HepG2 (cell line): ENCODE measurements around the gene KLF16. TPM values are rescaled to one million over a fixed set of nuclear protein-coding genes. Genes with fewer than 3 reads are reported as not detected.

Source experiments
- CC2D1A ChIP-seq: sonication (generic); formaldehyde crosslinking; IDR thresholded peaks from 2 replicates; pipeline ENCODE4 v1.8.1; 2023; ENCODE audit warnings: mild to moderate bottlenecking, missing genetic modification reagents
- FOXC1 ChIP-seq: sonication (generic); formaldehyde crosslinking; IDR thresholded peaks from 2 replicates; pipeline ENCODE4 v1.8.0; 2022; ENCODE audit warnings: mild to moderate bottlenecking, missing genetic modification reagents, borderline replicate concordance
- HMG20B ChIP-seq: conservative IDR thresholded peaks from 2 replicates; pipeline ENCODE4 v1.6.1; 2016; ENCODE audit warnings: missing genetic modification reagents, missing compliant biosample characterization
- KAT8 ChIP-seq: IDR thresholded peaks from 2 replicates; pipeline ENCODE4 v1.6.1; 2016; ENCODE audit warnings: missing genetic modification reagents, missing compliant biosample characterization
- MAZ ChIP-seq, 2 experiments: sonication (generic) in 1 of 2; formaldehyde crosslinking in 1 of 2; IDR thresholded peaks; 2 replicates each; pipeline versions ENCODE4 v1.5.0 to v1.6.1; 2012 to 2020; ENCODE audit warnings: low read depth in 2 of 2, mild to moderate bottlenecking in 2 of 2, borderline replicate concordance in 1 of 2, improper control_type of control experiment in 1 of 2, low read length in 1 of 2, missing genetic modification reagents in 1 of 2, moderate library complexity in 1 of 2
- MIXL1 ChIP-seq: IDR thresholded peaks from 2 replicates; pipeline ENCODE4 v1.6.1; 2016
- MYNN ChIP-seq: sonication (generic); formaldehyde crosslinking; IDR thresholded peaks from 2 replicates; pipeline ENCODE4 v1.4.0; 2020; ENCODE audit warnings: mild to moderate bottlenecking, low read depth, missing genetic modification reagents
- PHF8 ChIP-seq: sonication (generic); formaldehyde crosslinking; IDR thresholded peaks from 2 replicates; pipeline ENCODE4 v1.5.0; 2020; ENCODE audit warnings: missing genetic modification reagents
- RARG ChIP-seq: sonication (generic); formaldehyde crosslinking; IDR thresholded peaks from 2 replicates; pipeline ENCODE4 v1.4.0; 2020; ENCODE audit warnings: low read depth, mild to moderate bottlenecking, missing genetic modification reagents
- SOX5 ChIP-seq: IDR thresholded peaks from 2 replicates; pipeline ENCODE4 v1.6.1; 2016; ENCODE audit warnings: borderline replicate concordance
- SRY ChIP-seq: sonication (generic); formaldehyde crosslinking; IDR thresholded peaks from 2 replicates; pipeline ENCODE4 v1.8.0; 2022; ENCODE audit warnings: mild to moderate bottlenecking, missing genetic modification reagents
- TSC22D2 ChIP-seq: sonication (generic); formaldehyde crosslinking; IDR thresholded peaks from 2 replicates; pipeline ENCODE4 v1.5.1; 2020; ENCODE audit warnings: missing genetic modification reagents, mild to moderate bottlenecking, borderline replicate concordance
- ZBTB21 ChIP-seq: sonication (generic); formaldehyde crosslinking; IDR thresholded peaks from 2 replicates; pipeline ENCODE4 v1.4.0; 2020; ENCODE audit warnings: missing genetic modification reagents
- ZMYM3 ChIP-seq: sonication (generic); formaldehyde crosslinking; IDR thresholded peaks from 2 replicates; pipeline ENCODE4 v1.5.1; 2020; ENCODE audit warnings: mild to moderate bottlenecking, missing genetic modification reagents
- ZNF160 ChIP-seq: sonication (generic); formaldehyde crosslinking; IDR thresholded peaks from 2 replicates; pipeline ENCODE4 v1.8.0; 2022; ENCODE audit warnings: mild to moderate bottlenecking, inconsistent platforms, missing genetic modification reagents
- ZNF264 ChIP-seq: sonication (generic); formaldehyde crosslinking; IDR thresholded peaks from 2 replicates; pipeline ENCODE4 v1.4.0; 2020; ENCODE audit warnings: missing genetic modification reagents
- ZNF274 ChIP-seq: sonication (generic); formaldehyde crosslinking; IDR thresholded peaks from 2 replicates; pipeline ENCODE4 v1.5.1; 2020; ENCODE audit warnings: mild to moderate bottlenecking, missing genetic modification reagents
- ZNF3 ChIP-seq: IDR thresholded peaks from 2 replicates; pipeline ENCODE4 v1.7.0; 2017; ENCODE audit warnings: inconsistent platforms
- ZNF383 ChIP-seq: sonication (generic); formaldehyde crosslinking; IDR thresholded peaks from 2 replicates; pipeline ENCODE4 v1.4.0; 2020; ENCODE audit warnings: missing genetic modification reagents, mild to moderate bottlenecking, borderline replicate concordance
- ZNF432 ChIP-seq: sonication (generic); formaldehyde crosslinking; IDR thresholded peaks from 2 replicates; pipeline ENCODE4 v1.5.0; 2020; ENCODE audit warnings: missing genetic modification reagents, mild to moderate bottlenecking, borderline replicate concordance
- ZNF598 ChIP-seq: sonication (generic); formaldehyde crosslinking; IDR thresholded peaks from 2 replicates; pipeline ENCODE4 v1.5.1; 2020; ENCODE audit warnings: mild to moderate bottlenecking, missing genetic modification reagents, borderline replicate concordance
- ZNF891 ChIP-seq: sonication (generic); formaldehyde crosslinking; IDR thresholded peaks from 2 replicates; pipeline ENCODE4 v1.5.0; 2020; ENCODE audit warnings: mild to moderate bottlenecking, missing genetic modification reagents
- ZSCAN29 ChIP-seq: sonication (generic); formaldehyde crosslinking; conservative IDR thresholded peaks from 2 replicates; pipeline ENCODE4 v1.4.0; 2020; ENCODE audit warnings: mild to moderate bottlenecking, missing genetic modification reagents
- ZSCAN9 ChIP-seq: IDR thresholded peaks from 2 replicates; pipeline ENCODE4 v1.6.1; 2016; ENCODE audit warnings: borderline replicate concordance
- polyA plus RNA-seq, 8 experiments: library from polyadenylated mRNA; depleted of rRNA in 3 of 8; stranded (reverse) in 7 of 8; unstranded in 1 of 8; fragments of >200 nt; fragmentation: Illumina TruSeq in 4 of 8; extraction: Trizol in 4 of 8; gene quantifications; 2 replicates each; pipeline versions ENCODE4 v1.2.1 to v1.2.3, GENCODE V29; 2011 to 2016; ENCODE audit warnings: low read depth in 4 of 8, missing spikeins in 1 of 8, mixed read lengths in 1 of 8; ENCODE audit not compliant: insufficient read depth in 1 of 8
- total RNA-seq, 5 experiments: library from RNA; depleted of rRNA; stranded (reverse); fragments of >200 nt; fragmentation: Illumina TruSeq; extraction: Trizol; gene quantifications; 2 replicates each; pipeline ENCODE4 v1.2.3, GENCODE V29; 2016; ENCODE audit warnings: low read depth in 1 of 5
- TF ChIP-seq, protein P1 (sequence below), 2 experiments: sonication (generic) in 1 of 2; formaldehyde crosslinking in 1 of 2; IDR thresholded peaks; 2 replicates each; pipeline versions ENCODE4 v1.4.0 to v1.6.1; 2018 to 2020; ENCODE audit warnings: missing genetic modification reagents in 2 of 2, borderline replicate concordance in 1 of 2, low read depth in 1 of 2, mild to moderate bottlenecking in 1 of 2, missing biosample characterization in 1 of 2
- TF ChIP-seq, protein P2 (sequence below): IDR thresholded peaks from 2 replicates; pipeline ENCODE4 v1.6.1; 2016; ENCODE audit warnings: missing genetic modification reagents, missing compliant biosample characterization
- TF ChIP-seq, protein P3 (sequence below): sonication (generic); formaldehyde crosslinking; IDR thresholded peaks from 2 replicates; pipeline ENCODE4; 2020; ENCODE audit warnings: missing genetic modification reagents, mild to moderate bottlenecking, borderline replicate concordance

Gene KLF16
- total and polyA plus RNA-seq, 2 of the 13 experiments (the other 11 are each of a cell fraction or from before 2014, with no cell fraction given): 3.5 to 6.7 TPM

DNA sequence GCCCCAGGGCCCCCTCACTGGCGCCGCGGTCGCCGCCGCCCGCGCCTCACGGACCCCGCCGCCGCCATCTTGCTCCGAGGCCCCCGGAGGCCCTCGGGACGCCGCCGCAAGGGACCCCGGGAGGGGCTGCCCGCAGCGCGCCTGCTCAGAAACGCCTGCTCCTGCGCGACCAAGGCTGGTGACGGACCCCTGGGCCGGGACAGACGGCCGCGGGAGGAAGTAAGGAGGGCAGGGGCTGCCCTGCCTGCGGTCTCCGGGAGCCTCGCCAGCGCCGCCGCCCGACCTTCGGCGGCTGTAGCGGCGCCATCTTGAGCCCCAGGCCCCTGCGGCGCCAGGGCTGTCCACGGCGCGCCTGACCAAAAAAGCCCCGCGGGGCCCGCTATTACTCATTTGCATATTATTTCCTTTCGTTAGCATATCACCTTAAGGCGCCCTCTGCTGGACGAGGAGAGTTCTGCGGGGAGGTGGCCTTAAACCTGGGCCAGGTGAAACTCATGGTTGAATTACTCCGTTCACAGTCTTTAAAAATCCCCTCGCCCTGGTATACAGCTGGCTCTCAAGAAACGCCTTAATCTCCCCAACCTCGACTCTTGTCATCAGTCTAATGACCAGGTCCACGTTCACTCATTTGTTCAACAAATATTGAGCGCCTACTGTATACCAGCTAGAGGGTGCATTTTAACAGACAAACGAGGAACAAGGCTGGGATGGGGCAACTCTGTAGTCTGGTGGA is 14.8 kb downstream of the KLF16 start, which contains the start of gene REXO1 (continued):
- TF ChIP-seq, protein P1, sequence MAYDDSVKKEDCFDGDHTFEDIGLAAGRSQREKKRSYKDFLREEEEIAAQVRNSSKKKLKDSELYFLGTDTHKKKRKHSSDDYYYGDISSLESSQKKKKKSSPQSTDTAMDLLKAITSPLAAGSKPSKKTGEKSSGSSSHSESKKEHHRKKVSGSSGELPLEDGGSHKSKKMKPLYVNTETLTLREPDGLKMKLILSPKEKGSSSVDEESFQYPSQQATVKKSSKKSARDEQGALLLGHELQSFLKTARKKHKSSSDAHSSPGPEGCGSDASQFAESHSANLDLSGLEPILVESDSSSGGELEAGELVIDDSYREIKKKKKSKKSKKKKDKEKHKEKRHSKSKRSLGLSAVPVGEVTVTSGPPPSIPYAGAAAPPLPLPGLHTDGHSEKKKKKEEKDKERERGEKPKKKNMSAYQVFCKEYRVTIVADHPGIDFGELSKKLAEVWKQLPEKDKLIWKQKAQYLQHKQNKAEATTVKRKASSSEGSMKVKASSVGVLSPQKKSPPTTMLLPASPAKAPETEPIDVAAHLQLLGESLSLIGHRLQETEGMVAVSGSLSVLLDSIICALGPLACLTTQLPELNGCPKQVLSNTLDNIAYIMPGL (CRISPR knock-in tag; IDR thresholded peaks at IDR 0.05; ENCODE audit: borderline replicate concordance in 1 of 2, low read depth in 1 of 2): peak; percentile 55 to 83
- TF ChIP-seq ZNF432: no peak
- TF ChIP-seq ZSCAN9 (CRISPR knock-in tag): no peak
- no peak for TF ChIP-seq SRY (CRISPR knock-in tag)
- no peak for TF ChIP-seq ZNF264
- no peak for TF ChIP-seq ZNF598 (CRISPR knock-in tag)
- TF ChIP-seq, protein P2, sequence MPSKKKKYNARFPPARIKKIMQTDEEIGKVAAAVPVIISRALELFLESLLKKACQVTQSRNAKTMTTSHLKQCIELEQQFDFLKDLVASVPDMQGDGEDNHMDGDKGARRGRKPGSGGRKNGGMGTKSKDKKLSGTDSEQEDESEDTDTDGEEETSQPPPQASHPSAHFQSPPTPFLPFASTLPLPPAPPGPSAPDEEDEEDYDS (CRISPR knock-in tag): no peak; the same call in 1 of the 2 replicates
- TF ChIP-seq SOX5 (CRISPR knock-in tag): no peak
- no peak for TF ChIP-seq FOXC1
- TF ChIP-seq ZMYM3 (CRISPR knock-in tag): no peak
- TF ChIP-seq ZNF891 (CRISPR knock-in tag): no peak
- no peak for TF ChIP-seq CC2D1A
- peak; percentile 86 for TF ChIP-seq KAT8 (CRISPR knock-in tag)
- peak; percentile 60; the same call in 1 of the 2 replicates for TF ChIP-seq MAZ (IDR thresholded peaks at IDR 0.05; ENCODE audit: borderline replicate concordance, low read depth, low read length)
- TF ChIP-seq MAZ (CRISPR knock-in tag; IDR thresholded peaks at IDR 0.05; ENCODE audit: low read depth): peak; percentile 84
- peak; percentile 60 for TF ChIP-seq PHF8 (CRISPR knock-in tag)
- TF ChIP-seq, protein P3, sequence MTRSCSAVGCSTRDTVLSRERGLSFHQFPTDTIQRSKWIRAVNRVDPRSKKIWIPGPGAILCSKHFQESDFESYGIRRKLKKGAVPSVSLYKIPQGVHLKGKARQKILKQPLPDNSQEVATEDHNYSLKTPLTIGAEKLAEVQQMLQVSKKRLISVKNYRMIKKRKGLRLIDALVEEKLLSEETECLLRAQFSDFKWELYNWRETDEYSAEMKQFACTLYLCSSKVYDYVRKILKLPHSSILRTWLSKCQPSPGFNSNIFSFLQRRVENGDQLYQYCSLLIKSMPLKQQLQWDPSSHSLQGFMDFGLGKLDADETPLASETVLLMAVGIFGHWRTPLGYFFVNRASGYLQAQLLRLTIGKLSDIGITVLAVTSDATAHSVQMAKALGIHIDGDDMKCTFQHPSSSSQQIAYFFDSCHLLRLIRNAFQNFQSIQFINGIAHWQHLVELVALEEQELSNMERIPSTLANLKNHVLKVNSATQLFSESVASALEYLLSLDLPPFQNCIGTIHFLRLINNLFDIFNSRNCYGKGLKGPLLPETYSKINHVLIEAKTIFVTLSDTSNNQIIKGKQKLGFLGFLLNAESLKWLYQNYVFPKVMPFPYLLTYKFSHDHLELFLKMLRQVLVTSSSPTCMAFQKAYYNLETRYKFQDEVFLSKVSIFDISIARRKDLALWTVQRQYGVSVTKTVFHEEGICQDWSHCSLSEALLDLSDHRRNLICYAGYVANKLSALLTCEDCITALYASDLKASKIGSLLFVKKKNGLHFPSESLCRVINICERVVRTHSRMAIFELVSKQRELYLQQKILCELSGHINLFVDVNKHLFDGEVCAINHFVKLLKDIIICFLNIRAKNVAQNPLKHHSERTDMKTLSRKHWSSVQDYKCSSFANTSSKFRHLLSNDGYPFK (CRISPR knock-in tag): peak; percentile 74; the same call in 1 of the 2 replicates
- no peak for TF ChIP-seq HMG20B (CRISPR knock-in tag)
- 0 out of 2 replicates have a peak, but pooled peaks have one; percentile 44 for TF ChIP-seq ZNF383 (CRISPR knock-in tag)
- no peak for TF ChIP-seq RARG (CRISPR knock-in tag)
- TF ChIP-seq MYNN: no peak
- no peak for TF ChIP-seq MIXL1 (CRISPR knock-in tag)
- no peak for TF ChIP-seq ZNF160 (CRISPR knock-in tag)
- no peak for TF ChIP-seq ZNF3 (CRISPR knock-in tag)
- no peak; the same call in 1 of the 2 replicates for TF ChIP-seq ZNF274 (CRISPR knock-in tag)
- TF ChIP-seq TSC22D2 (CRISPR knock-in tag): no peak
- TF ChIP-seq ZBTB21 (CRISPR knock-in tag): no peak
- TF ChIP-seq ZSCAN29 (CRISPR knock-in tag): no peak
